Measurements from ENCODE around the gene CNTN4.
"Not testable (repeated sequence)": the region's sequence is repeated elsewhere in the genome, so short reads cannot be mapped to it uniquely, and the experiment has no call there.

The CNTN4 gene

DNA sequence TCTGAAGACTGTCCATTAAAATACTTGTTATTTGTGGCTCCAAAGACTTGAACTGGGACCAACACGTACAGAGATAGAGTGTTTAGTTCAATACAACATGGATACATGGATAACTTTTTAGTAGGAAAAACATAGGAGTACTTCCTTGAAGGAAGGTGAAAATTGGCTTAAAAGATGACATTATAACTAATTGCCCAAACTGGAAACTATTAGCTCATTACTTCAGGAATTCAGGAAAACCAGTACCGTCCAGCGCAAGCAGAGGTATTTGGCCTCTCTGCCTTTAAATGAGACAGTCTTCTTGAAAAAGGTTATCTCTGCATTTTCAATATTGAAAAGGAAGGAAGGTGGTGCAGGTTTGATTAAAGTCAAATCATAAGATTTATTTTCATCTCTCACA is 777.0 kb downstream of the CNTN4 start:
- DNase-seq: no peak

DNA sequence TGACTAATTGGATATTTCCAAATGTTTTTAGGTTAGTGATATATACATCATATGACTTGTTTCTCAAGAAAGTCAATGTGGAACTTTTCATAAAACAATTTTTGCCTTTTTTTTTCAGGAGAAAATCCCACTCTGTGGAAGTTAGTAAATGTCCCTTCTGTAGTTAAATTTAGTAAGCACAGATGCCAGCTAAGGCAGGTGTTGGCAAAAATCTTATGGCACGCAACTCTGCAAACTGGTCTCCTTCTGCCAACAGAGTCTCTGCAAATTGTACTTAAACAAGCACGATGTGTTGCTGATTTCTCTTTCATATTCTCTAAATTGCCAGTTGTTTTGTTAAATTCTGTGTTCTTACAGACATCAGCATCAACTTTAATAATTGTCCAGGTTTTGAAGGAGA is 777.7 kb downstream of the CNTN4 start:
- DNase-seq: no peak

- DNase-seq: no peak
Measured at GRCh38 chr3:2879023-2879422, 780.4 kb downstream of the CNTN4 start.

GRCh38 chr3:2879587-2879986 is 780.9 kb downstream of the CNTN4 start:
- DNase-seq: no peak

DNA sequence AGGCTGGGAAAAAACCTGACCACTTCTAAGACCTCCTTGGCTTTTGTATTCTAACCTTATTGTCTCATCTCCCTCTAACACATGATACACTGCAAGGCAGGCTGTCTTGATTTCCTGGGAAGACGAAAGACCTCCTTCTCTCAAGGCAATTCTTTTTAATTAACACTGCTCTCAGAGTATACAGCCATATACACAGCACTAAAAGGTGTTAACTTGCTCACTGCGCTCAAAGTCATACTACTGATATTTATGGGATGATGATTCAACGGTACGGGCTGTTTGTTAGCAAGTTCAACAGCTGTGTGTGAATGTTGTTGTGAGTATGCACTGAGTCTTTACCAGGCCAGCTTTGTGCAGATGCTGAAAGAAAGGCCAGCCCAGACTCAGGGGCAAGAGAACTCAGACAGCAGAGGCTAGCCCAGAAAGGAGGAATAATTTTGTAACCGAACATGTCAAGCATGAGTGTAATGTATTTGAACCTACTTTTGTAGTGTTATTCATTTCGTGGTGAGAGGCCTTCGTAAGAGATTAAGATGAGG is 781.6 kb downstream of the CNTN4 start:
- no peak for DNase-seq

GRCh38 chr3:2883283-2883682 is 784.6 kb downstream of the CNTN4 start:
- DNase-seq: no peak

DNA sequence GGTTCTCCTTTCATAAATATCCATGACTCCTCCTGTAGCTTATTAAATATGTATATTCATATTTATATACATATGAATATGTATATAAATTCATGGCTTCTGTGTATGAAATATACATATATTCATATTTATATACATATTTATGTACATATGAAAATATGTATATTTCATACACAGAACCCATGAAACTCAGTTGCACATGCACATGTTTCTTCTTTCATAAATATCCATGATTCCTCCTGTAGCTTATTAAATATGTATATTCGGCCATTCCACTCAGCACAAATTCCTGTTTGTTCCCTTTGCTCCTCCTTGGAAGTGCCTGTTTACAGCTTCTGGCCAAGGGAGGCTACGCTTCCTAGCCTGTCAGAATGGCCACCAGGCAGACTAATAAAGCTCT is 789.9 kb downstream of the CNTN4 start:
- DNase-seq: no peak

DNA sequence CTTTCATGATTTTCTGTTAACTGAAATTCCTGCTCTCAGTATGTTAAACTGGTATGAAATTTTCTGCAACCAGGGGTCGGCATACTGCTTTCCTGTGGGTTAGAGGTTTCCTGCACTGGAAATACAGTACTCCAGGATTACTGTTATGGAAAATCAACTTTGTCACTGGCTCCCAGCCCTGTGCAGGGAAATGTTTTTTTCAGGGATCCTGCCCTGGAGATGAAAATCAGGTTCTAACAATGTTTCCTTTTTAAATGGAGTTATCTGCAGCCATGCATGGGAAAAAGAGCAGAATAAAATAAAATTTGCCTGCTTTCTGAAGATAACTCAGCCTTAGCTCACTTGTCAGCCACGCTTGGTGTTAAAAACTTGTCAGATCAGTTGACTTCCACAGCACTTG is 791.1 kb downstream of the CNTN4 start:
- DNase-seq: no peak

DNA sequence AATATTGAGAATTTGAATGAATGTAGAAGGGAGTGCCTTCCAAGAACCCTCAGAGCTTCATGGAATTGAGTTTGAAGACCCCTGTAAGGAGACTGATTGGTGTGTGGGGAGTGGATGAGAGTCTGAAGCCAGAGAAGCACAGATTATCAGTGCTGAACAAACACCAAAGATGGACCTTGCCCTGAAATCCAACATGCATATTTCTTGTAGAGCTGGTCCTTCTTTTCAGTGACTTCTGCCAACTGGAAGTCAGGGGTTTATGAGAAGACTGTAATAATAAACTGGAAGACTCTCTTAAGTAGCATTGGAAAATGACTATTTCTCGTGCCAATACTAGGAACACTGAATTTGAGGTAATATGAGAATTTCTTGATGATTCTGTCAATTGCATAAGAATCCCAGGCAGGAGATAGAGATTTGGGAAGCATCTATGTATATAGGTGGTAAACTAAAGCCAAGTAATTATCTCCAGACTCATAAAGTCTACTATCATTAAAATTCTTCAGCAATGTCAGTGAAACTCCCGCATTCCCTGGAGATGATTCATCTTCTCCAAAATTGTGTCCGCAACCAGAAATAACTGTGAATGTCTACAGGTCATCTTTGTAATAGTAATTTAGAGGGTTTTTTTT is 797.8 kb downstream of the CNTN4 start:
- no peak for DNase-seq

- DNase-seq: no peak
Measured at GRCh38 chr3:2897821-2898220, 799.2 kb downstream of the CNTN4 start.

DNA sequence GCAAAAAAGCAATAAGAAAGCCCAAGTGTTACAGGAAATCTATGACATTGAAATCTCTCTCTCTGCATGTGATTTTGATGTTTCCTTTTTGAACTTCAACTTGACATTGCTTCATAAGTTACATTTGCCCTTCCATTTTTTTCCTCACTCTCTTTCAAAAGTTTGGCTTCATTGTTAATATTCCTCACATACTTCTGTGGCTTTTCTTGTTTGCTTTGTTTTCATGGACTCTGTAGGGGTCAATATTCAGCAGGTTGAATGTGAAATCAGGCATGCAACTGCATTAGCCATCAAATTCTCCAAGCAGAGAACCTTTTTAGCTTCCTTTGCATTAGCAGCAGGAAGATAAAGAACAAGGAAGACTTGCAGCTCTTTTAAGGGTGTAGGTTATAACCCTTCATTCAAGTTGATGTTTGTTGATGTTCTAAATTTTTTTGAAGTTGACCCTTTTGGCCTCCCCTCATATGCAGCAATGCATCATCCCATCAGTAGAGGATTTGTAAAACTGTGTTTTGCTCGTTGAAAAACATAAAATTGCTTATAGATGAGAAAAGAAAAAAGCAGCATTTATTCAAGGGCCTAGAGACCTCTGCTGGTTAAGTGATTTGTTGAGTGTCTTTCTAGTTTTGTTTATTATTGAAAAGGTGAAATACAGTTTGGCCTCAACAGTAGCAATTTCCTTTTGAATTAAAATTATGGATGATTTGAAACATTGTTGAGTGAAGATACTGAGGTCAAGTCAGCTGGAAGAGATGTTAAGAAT is 800.1 kb downstream of the CNTN4 start:
- no peak for DNase-seq

DNA sequence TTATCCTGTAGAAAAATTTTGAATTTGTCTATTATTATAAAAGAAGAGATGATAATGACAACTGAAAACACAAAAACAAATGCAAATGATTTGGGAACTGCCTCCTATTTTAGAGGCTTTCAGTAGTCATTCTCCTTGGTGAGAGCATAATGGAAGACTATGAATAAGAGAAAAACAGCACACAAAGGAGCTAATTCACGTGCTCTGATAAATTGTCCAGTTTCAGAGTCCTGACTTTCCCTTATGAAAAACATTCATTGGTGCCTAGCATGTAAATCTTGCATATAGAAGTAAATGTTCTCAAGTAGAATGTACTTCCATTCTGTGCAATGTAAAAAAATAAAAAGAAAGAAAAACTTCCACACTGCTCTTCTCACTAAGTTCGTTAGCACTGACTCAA is 805.4 kb downstream of the CNTN4 start:
- no peak for DNase-seq

DNA sequence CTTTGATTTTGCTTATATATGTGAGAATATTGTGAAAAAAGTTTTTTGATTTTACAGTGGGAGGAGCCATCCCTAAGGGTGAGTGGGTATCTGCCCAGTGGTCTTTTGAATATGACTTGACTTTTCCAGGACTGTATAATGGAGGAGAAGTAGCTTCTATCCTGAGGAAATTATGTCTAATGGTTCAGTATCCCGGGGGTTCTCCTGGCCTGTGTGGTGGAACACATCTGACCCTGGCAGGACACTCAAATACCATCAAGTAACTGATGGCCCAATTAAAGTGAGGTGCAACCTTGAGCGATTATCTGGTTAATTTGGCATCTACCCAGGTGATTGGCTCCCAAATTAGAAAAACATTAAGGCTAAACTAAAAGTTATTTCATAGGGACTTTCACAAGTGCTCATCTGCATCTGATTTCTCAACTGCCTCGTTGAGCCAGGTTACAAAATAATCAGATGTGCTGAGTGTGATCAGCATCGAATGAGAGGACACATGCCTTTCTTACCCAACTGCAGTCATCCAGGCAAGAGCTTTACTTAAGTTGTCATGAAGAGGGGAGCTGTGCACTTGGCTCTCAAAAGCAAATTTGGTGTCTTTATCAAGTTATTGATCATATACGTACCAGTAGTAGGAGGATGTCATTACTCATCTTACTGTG is 810.2 kb downstream of the CNTN4 start:
- DNase-seq: no peak

DNA sequence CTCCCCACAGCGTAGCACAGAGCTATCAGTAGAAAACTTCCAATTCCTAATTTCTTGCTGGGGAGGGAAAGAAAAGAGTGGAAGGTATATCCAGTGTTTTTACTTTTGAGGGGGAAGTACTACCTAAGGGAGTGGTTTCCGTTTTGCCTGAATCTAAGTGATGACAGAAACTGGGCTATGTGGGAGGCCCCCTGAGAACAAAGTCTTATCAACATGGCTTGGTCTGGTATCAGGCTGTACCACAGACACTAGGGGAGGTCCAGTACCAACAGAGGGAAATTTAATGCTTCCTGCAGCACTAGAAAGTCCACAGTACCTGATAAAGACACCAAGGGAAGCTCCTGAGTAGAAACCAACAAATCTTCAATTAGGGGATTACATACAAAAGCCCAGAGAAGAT is 812.3 kb downstream of the CNTN4 start:
- DNase-seq: no peak

DNA sequence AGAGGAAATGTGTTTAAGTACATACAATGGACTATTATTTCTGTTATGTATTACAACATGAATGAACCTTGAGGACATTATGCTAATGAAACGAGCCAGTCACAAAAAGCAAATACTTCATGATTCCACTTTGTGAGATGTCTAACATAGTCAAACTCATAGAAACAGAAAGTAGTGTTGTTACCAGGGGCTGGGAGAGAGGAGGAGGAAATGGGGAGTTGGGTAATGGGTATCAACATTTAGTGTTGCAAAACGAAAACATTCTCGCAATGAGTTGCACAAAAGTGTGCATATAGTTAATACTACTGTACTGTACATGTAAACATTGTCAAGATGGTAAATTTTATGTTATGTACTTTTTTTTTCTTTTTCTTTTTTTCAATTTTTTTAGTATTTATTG is 817.2 kb downstream of the CNTN4 start:
- DNase-seq: peak; percentile 19

GRCh38 chr3:2916640-2917039 is 818.0 kb downstream of the CNTN4 start:
- not testable (repeated sequence) for DNase-seq

DNA sequence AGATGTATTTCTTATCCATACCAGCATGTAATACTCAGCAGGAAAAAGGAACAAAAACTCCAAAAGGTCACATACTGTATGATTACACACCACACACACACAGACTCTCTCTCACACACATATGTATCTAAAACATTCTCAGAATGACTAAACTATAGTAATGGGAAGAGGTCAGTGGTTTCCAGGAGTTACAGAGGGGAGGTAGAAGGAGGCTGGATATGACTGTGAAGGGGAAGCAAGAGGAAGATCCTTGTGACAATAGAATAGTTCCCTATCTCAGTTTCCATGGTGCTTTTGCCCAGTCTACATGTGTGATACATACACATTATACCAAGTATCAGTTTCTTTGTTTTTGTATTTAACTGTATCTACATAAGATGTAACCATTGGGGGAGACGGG is 821.4 kb downstream of the CNTN4 start:
- DNase-seq: peak; percentile 11

- no peak for DNase-seq
Measured at GRCh38 chr3:2921452-2921851, 822.8 kb downstream of the CNTN4 start.

DNA sequence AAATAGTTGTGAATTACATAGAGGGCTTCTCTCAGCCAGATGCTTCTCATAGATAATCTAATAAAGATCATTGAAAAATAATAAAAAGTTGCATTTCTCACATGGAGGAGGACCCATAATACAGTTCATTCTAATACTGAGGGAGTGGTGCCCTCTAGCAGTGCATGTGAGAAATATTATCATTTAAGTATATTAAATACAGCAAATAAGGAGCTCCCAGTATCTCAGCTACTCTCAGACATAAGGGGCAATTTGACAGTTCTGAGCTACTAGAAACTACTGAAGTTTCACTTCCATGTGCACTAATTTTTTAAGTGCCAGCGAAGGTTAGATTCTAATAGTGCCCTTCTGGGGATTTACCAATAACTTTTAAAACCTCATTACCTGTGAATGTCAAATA is 823.2 kb downstream of the CNTN4 start:
- no peak for DNase-seq

- no peak for DNase-seq
Measured at GRCh38 chr3:2923390-2923789, 824.7 kb downstream of the CNTN4 start.

DNA sequence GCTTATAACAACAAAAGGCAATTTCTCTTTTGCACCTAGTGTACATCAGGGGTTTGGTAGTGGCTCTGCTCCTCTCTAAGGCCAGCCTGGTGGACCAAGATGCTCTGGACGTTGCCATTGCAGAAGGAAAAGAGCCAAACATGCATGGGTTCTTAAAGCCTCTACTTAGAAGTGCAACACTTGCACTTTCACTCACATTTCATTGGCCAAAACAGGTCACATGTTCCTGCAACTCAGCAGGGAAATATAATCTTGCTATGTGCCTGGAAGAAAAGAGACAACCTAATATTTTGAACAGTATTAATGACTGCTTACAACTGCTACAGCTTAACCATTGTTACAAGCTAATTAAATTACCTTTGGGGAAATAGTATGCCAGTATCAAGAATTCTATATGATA is 828.6 kb downstream of the CNTN4 start:
- DNase-seq: no peak

DNA sequence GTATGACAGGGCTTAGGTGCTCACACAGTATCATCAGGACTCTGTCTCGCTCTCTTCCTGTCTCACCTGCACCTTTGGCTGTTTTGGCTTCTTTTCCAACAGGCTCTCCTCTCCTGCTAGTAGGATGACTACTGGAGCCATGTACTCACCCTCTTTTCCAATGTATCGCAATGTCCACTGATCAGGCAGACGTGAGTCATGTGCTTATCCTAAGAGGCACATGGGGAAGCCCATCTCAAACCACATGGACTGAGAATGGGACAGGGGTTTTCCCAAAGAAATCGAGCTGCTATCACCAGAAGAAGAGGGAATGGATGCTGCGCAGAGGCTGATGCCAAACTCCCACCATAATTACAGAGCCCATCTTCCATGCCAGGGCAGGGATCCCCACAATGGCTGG is 830.9 kb downstream of the CNTN4 start:
- DNase-seq: peak; percentile 7

GRCh38 chr3:2931265-2931664 is 832.6 kb downstream of the CNTN4 start:
- DNase-seq: no peak

DNA sequence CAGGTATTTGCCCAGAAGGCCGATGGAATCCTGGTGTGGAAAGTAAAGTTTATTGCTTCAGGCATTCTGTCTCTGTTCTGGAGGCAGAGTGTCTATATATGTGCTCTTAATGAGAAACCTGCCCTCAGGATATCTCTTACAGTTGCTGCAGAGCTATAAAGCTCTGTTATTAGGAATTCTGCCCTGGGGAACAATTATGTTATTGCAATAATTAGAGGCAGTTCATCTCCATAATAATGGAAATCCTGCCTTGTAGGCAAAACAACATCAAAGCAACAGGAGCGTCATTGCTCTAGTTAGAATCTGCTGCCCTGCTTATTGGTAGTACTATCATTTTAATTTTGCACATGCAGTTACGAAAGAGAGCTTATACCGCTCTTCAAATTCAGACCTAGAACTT is 835.9 kb downstream of the CNTN4 start:
- no peak for DNase-seq
